OCI-LY7 (cell line): ENCODE data around the gene STX8. TPM values are rescaled to one million over a fixed set of nuclear protein-coding genes. Genes with fewer than 3 reads are reported as not detected.

Experiments used
- BruUV-seq: library from RNA; stranded (reverse); fragments of 400-500 nt; replicated peaks from 2 replicates; lab custom pipeline; 2021; lab: Mats Ljungman, UMichigan
- CTCF ChIA-PET: fragments of 300-600 bp; sonication (Branson Sonifier 250); formaldehyde crosslinking; loops from one replicate; lab custom pipeline; 2022; ENCODE audit warnings: antibody characterized with exemption; ENCODE audit not compliant: unreplicated experiment; lab: Charles Lee
- POLR2A ChIA-PET: fragments of 300-600 bp; sonication (Branson Sonifier 250); formaldehyde crosslinking; loops from one replicate; lab custom pipeline; 2022; ENCODE audit warnings: antibody characterized with exemption; lab: Charles Lee
- DNase-seq: peaks from one replicate; pipeline ENCODE4 v3.0.0-alpha.2; 2015; ENCODE audit warnings: low spot score
- H2AFZ ChIP-seq: fragments of 200-600 bp; sonication (generic), shearing (Covaris generic); 2 replicates; pipeline ENCODE4 v1.6.1; 2014; ENCODE audit warnings: mild to moderate bottlenecking, antibody characterized with exemption, low read length, moderate library complexity
- H3K27ac ChIP-seq: fragments of 200-600 bp; sonication (generic); 2 replicates; pipeline ENCODE4 v1.5.1; 2014; ENCODE audit warnings: mixed run types, low read depth, mild to moderate bottlenecking, moderate library complexity, low read length, inconsistent platforms; ENCODE audit not compliant: poor library complexity, severe bottlenecking
- H3K36me3 ChIP-seq: fragments of 200-600 bp; sonication (generic); 2 replicates; pipeline ENCODE4 v1.6.1; 2014; ENCODE audit warnings: mild to moderate bottlenecking, antibody characterized with exemption, low read length, moderate library complexity, mixed read lengths; ENCODE audit not compliant: insufficient read depth
- H3K4me1 ChIP-seq: fragments of 200-600 bp; sonication (generic); 2 replicates; pipeline ENCODE4 v1.5.1; 2014; ENCODE audit warnings: mild to moderate bottlenecking, low read length; ENCODE audit not compliant: insufficient read depth, poor library complexity, severe bottlenecking
- H3K4me2 ChIP-seq: fragments of 200-600 bp; sonication (generic); 2 replicates; pipeline ENCODE4 v1.6.1; 2014; ENCODE audit warnings: mild to moderate bottlenecking, low read length
- H3K4me3 ChIP-seq: fragments of 200-600 bp; sonication (generic); 2 replicates; pipeline ENCODE4 v1.5.1; 2014; ENCODE audit warnings: mild to moderate bottlenecking, low read depth, low read length; ENCODE audit not compliant: poor library complexity, severe bottlenecking
- H3K79me2 ChIP-seq: fragments of 200-600 bp; sonication (generic); 2 replicates; pipeline ENCODE4 v1.6.1; 2016; ENCODE audit warnings: low read depth, mild to moderate bottlenecking, low read length, moderate library complexity, mixed read lengths; ENCODE audit not compliant: insufficient read depth
- H3K9me2 ChIP-seq: fragments of 200-600 bp; sonication (generic); 2 replicates; pipeline ENCODE4 v1.6.1; 2016; ENCODE audit warnings: mild to moderate bottlenecking, low read length, mixed read lengths; ENCODE audit not compliant: insufficient read depth
- H3K9me3 ChIP-seq: fragments of 200-600 bp; sonication (generic); 2 replicates; pipeline ENCODE4 v1.6.1; 2014; ENCODE audit warnings: mild to moderate bottlenecking, mixed run types, low read length, mixed read lengths
- H4K20me1 ChIP-seq: fragments of 200-600 bp; sonication (generic); 2 replicates; pipeline ENCODE4 v1.6.1; 2014; ENCODE audit warnings: mild to moderate bottlenecking, antibody characterized with exemption, low read length, moderate library complexity, mixed read lengths; ENCODE audit not compliant: insufficient read depth
- CTCF ChIP-seq: fragments of 200-600 bp; sonication (generic); conservative IDR thresholded peaks from 2 replicates; pipeline ENCODE4 v1.5.1; 2014; ENCODE audit warnings: mild to moderate bottlenecking, antibody characterized with exemption, low read length, moderate library complexity, mixed read lengths
- EZH2phosphoT487 ChIP-seq: fragments of 200-600 bp; sonication (generic); IDR thresholded peaks from 2 replicates; pipeline ENCODE4 v1.6.1; 2018; ENCODE audit warnings: low read depth, borderline replicate concordance, mild to moderate bottlenecking, mixed run types, antibody characterized with exemption, low read length, moderate library complexity, mixed read lengths
- intact Hi-C: fragments of 100-400 bp; cut with micrococcal nuclease; formaldehyde crosslinking; loops from one replicate; pipeline ENCODE4 v1.10.0; 2022; ENCODE audit not compliant: unreplicated experiment
- total RNA-seq, 2 experiments: library from RNA; depleted of rRNA in 1 of 2; stranded (reverse); fragments of >200 nt in 1 of 2; shearing (Covaris generic) in 1 of 2; gene quantifications; 2 replicates each; pipeline ENCODE4 v1.2.3, GENCODE V29; 2014 to 2022

STX8 gene
- total RNA-seq, 2 experiments from 2014 or later = 56.7 to 69.0 TPM

- POLR2A ChIA-PET = no interaction called here
- Histone ChIP-seq H3K79me2 (no peaks in the 10 kb centered on the region), H2AFZ (no peak overlapping the region), H3K4me1 (no peaks in the 10 kb centered on the region), H3K4me2 (no peak overlapping the region), H3K9me3 (no peaks in the 10 kb centered on the region), H3K9me2 (no peaks in the 10 kb centered on the region), H3K36me3 (no peaks in the 10 kb centered on the region), H3K4me3 (no peak overlapping the region), H4K20me1 (no peaks in the 10 kb centered on the region), H3K27ac (no peak overlapping the region)
- intact Hi-C loops = no loop called here
- TF ChIP-seq CTCF (no peak), EZH2phosphoT487 (no peak)
- CTCF ChIA-PET = no interaction called here
- BruUV-seq = no TSS peak
- DNase-seq = no peak
Observed at GRCh38 chr17:9287306-9287705, 288.3 kb downstream of the STX8 start.

GRCh38 chr17:9286434-9286833 lies 289.2 kb downstream of the STX8 start:
- H3K9me3 ChIP-seq = no peaks in the 10 kb centered on the region
- intact Hi-C loops = no loop called here
- H4K20me1 ChIP-seq = no peaks in the 10 kb centered on the region
- H2AFZ ChIP-seq = no peak overlapping the region
- H3K36me3 ChIP-seq = no peaks in the 10 kb centered on the region
- no peak overlapping the region for H3K4me3 ChIP-seq
- H3K9me2 ChIP-seq = no peaks in the 10 kb centered on the region
- H3K79me2 ChIP-seq = no peaks in the 10 kb centered on the region
- no peak overlapping the region for H3K27ac ChIP-seq
- ChIA-PET POLR2A (no interaction called here), CTCF (no interaction called here)
- BruUV-seq = no TSS peak
- H3K4me2 ChIP-seq = no peak overlapping the region
- TF ChIP-seq CTCF = no peak
- no peak for TF ChIP-seq EZH2phosphoT487
- no peak for DNase-seq
- no peaks in the 10 kb centered on the region for H3K4me1 ChIP-seq

- no peaks in the 10 kb centered on the region for H4K20me1 ChIP-seq
- H2AFZ ChIP-seq = no peak overlapping the region
- no peaks in the 10 kb centered on the region for H3K9me3 ChIP-seq
- H3K4me2 ChIP-seq = no peak overlapping the region
- no TSS peak for BruUV-seq
- no peaks in the 10 kb centered on the region for H3K9me2 ChIP-seq
- no peak overlapping the region for H3K27ac ChIP-seq
- TF ChIP-seq EZH2phosphoT487 = no peak
- H3K4me1 ChIP-seq = no peaks in the 10 kb centered on the region
- CTCF ChIA-PET = no interaction called here
- no peak for DNase-seq
- no peaks in the 10 kb centered on the region for H3K36me3 ChIP-seq
- POLR2A ChIA-PET = interaction anchor here (0.6 kb wide), 1 partner anchor 59 kb away, joined by 6 read pairs; no protein-coding TSS in a partner anchor
- intact Hi-C loops = no loop called here
- no peak overlapping the region for H3K4me3 ChIP-seq
- H3K79me2 ChIP-seq = no peaks in the 10 kb centered on the region
Observed at GRCh38 chr17:9285602-9286427, 289.8 kb downstream of the STX8 start.
